Peyer's patch (tissue), 4 donors: Measurements from ENCODE around the gene FAM78A.

Experiments
- CTCF ChIP-seq, 6 experiments: fragments of 450-650 bp in 4 of 6; fragments of 200-600 bp in 2 of 6; sonication (generic) in 1 of 6; IDR thresholded peaks; one replicate each; pipeline ENCODE4 v1.5.1; 2017 to 2019; ENCODE audit warnings: antibody characterized with exemption in 6 of 6, mild to moderate bottlenecking in 3 of 6, moderate library complexity in 1 of 6
- POLR2A ChIP-seq, 2 donors: fragments of 450-650 bp; IDR thresholded peaks; one replicate each; pipeline ENCODE4 v1.5.1; 2017; ENCODE audit warnings: antibody characterized with exemption in 2 of 2, mild to moderate bottlenecking in 2 of 2, moderate library complexity in 2 of 2

GRCh38 chr9:131287359-131287758, 11.0 kb upstream of the FAM78A start:
- TF ChIP-seq POLR2A (IDR thresholded peaks at IDR 0.05): no peak
- no peak for TF ChIP-seq CTCF (IDR thresholded peaks at IDR 0.05)
